Bronchial epithelial cell (primary cell): ENCODE measurements around the gene C4orf50. TPM values are rescaled to one million over a fixed set of nuclear protein-coding genes. Genes with fewer than 3 reads are reported as not detected.

Experiments
- DNase-seq: peaks from one replicate; pipeline ENCODE4 v3.0.0-alpha.2; 2010; ENCODE audit warnings: low read depth
- FAIRE-seq: peaks from 2 replicates; lab custom pipeline; 2011; peaks lifted over from hg19 to GRCh38; lab: Jason Lieb, UNC
- H3K27me3 ChIP-seq: 2 replicates; pipeline ENCODE4 v1.5.1; 2011; ENCODE audit warnings: low read length; ENCODE audit not compliant: control insufficient read depth, insufficient read depth
- H3K36me3 ChIP-seq: 2 replicates; pipeline ENCODE4 v1.5.1; 2011; ENCODE audit warnings: low read length; ENCODE audit not compliant: control insufficient read depth, insufficient read depth
- H3K4me3 ChIP-seq: 2 replicates; pipeline ENCODE4 v1.5.1; 2011; ENCODE audit warnings: mild to moderate bottlenecking, low read depth, low read length, control low read depth
- total RNA-seq: library from RNA; depleted of rRNA; stranded (reverse); fragments of >200 nt; gene quantifications from 2 replicates; pipeline ENCODE4 v1.2.1, GENCODE V29; 2014
- TF ChIP-seq, protein P1 (sequence below): IDR thresholded peaks from 2 replicates; pipeline ENCODE4 v1.5.1; 2011; ENCODE audit warnings: mild to moderate bottlenecking, moderate library complexity, low read length, control low read depth, inconsistent platforms; ENCODE audit not compliant: insufficient read depth, severe bottlenecking

C4orf50 gene
- total RNA-seq, 1 donor from 2014 or later, result not detected

DNA sequence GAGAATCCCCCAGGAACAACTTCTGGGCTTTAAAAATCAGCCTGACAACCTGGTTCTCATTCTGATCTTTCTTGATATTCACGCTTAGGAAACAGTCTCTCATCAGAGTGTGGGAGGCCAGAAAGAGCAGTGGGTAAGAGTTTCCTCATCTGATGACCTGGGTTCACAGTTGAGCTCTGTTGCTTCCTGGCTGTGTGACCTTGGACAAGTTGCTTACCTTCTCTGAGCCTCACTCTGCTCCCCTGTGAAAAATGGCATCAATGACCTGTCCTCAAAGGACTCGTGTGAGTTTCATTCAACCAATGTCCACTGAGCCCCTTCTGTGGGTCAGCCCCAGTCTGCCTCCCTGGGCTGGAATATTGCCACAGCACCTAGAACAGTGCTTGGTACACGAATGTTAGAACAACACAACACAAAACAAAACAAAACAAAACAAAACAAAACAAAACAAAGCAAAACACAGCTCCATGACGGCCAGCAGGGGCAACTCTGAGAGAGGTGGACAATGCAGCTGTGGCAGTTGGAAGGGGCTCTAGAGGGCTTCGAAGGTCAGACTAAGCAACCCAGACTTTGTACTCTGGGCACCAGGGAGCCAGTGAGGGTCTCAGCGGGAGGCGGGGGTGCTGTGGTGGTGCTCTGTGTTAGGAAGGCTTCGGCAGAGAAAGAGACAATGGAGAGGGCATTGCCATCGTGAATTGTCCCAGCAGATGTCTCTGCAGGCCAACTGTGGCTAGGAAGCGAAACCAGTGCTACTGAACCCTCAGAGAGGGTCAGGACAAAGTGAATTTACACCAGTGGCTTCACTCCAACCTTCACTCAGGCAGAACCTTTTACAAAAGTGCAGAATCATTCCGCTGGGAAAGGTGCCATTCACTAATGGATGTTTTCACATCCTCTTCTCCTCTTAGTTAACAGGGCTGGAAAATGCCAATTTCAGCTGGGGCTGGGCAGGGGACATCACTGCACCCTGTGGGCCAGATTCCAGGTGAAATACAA lies 14.3 kb upstream of the C4orf50 start:
- no peak overlapping the region for H3K4me3 ChIP-seq
- no peak for FAIRE-seq
- H3K27me3 ChIP-seq, result no peaks in the 10 kb centered on the region
- no peaks in the 10 kb centered on the region for H3K36me3 ChIP-seq
- TF ChIP-seq, protein P1, sequence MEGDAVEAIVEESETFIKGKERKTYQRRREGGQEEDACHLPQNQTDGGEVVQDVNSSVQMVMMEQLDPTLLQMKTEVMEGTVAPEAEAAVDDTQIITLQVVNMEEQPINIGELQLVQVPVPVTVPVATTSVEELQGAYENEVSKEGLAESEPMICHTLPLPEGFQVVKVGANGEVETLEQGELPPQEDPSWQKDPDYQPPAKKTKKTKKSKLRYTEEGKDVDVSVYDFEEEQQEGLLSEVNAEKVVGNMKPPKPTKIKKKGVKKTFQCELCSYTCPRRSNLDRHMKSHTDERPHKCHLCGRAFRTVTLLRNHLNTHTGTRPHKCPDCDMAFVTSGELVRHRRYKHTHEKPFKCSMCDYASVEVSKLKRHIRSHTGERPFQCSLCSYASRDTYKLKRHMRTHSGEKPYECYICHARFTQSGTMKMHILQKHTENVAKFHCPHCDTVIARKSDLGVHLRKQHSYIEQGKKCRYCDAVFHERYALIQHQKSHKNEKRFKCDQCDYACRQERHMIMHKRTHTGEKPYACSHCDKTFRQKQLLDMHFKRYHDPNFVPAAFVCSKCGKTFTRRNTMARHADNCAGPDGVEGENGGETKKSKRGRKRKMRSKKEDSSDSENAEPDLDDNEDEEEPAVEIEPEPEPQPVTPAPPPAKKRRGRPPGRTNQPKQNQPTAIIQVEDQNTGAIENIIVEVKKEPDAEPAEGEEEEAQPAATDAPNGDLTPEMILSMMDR, result no peak
- no peak for DNase-seq

DNA sequence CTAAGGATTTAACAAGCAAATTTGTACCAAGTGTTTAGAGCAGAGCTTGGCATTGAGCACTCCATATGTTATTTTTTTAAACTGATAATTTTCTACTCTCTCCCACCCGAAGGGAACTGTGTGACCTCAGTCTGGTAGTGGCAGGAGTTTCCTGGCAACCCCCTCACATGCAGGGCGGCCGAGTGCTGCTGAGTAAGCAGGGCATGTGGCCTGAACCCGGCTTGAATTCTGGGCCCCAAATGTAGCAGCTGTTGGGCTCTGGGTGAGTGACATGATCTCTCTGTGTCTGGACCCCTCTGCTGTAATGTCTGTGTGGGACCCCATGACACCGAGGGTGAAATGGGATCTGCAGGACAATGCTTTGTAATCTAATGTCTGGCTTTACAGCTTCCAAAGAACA lies 13.6 kb upstream of the C4orf50 start:
- Histone ChIP-seq H3K4me3 (no peak overlapping the region), H3K27me3 (no peaks in the 10 kb centered on the region), H3K36me3 (no peaks in the 10 kb centered on the region)
- FAIRE-seq, result no peak
- TF ChIP-seq, protein P1, result no peak
- no peak for DNase-seq

DNA sequence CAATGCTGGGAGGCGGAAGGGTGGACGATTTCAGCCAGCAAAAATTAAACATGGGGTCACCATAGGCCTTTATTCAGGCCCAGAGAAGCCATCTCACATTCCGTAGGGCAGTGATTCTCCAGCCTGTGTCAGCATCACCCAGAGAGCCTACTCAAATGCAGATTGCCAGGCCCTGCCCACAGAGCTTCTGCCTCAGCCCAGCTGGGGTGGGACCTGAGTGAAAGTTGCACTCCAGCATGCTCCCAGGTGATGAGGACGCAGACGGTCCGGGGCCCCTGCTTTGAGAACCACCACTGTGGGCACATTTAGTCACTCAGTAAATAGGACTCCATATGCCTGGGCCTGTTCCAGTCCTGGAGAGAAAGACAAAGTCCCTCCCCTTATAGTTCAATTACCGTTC lies 12.4 kb upstream of the C4orf50 start:
- Histone ChIP-seq H3K27me3 (no peaks in the 10 kb centered on the region), H3K4me3 (no peak overlapping the region), H3K36me3 (no peaks in the 10 kb centered on the region)
- TF ChIP-seq, protein P1, result no peak
- FAIRE-seq, result no peak
- peak; percentile 2 for DNase-seq

DNA sequence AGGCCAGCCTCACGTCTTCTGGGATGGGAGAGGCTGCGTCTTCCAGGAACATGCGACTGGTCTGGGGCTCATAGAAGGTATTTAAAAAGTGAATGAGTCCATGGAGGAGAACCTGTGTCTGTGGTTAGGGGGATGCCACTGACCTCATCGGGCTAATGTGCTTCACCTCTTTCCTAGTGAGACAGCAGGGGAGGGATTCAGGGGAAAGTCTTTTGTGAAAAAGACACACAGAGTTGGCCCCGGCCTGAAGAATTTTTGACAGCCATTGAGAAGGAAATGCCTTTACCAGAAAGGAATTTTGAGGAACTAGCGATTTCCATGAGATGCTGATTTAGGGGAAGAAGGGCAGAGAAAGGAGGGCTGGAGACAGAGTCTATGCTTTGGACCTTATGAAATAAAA lies 11.0 kb upstream of the C4orf50 start:
- Histone ChIP-seq H3K4me3 (no peak overlapping the region), H3K27me3 (no peaks in the 10 kb centered on the region), H3K36me3 (no peaks in the 10 kb centered on the region)
- TF ChIP-seq, protein P1, result no peak
- DNase-seq, result no peak
- FAIRE-seq, result no peak

DNA sequence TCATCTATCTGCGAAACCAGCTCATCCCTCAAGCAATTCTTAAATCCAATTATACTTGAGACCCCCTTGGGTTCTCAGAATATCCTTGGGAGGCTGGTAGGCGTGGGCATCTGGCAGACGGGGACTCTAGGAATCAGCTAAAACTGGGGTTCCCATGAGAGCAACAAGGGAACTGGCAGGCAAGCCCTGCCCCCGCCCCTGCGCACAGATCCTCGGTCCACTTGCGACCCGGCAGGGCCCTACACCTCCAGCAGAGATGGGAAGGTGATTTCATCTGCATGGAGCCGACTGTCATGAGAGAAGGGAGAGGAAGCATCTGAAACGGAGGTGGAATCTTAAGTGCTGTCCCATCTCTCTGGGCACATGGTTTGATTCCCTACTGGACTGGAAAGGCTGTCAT lies 9.9 kb upstream of the C4orf50 start:
- DNase-seq (no peak), FAIRE-seq (no peak)
- Histone ChIP-seq H3K27me3 (no peaks in the 10 kb centered on the region), H3K36me3 (no peaks in the 10 kb centered on the region), H3K4me3 (no peak overlapping the region)
- TF ChIP-seq, protein P1, result no peak
